ENCODE data around the gene ERICH4.
A peak's percentile ranks its signal among the peaks of the same experiment; 100 is the strongest.
"Not testable (repeated sequence)": the region's sequence is repeated elsewhere in the genome, so short reads cannot be mapped to it uniquely, and the experiment has no call there.

The ERICH4 gene

DNA sequence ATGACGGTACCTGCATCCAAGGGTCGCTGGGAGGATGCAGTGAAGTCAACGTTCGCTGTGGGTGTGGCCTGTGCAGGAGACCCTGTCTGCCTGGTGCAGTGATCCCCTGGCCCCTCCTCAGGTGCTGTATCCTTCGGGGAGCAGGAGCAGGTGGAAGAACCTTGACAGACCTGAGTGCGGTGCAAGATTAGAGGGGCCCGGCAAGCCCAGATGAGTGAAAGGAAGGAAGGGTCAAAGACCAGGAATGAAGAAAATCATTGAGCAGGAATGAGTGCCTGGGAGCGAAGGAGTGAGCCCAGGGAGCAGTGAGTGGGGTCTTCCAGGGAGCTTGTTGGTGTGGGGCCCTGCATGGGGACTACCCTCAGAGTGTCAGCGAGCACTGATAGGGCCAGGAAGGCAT, 28.5 kb upstream of the ERICH4 start:
- no peak for DNase-seq (ENCODE audit: low spot score)

DNA sequence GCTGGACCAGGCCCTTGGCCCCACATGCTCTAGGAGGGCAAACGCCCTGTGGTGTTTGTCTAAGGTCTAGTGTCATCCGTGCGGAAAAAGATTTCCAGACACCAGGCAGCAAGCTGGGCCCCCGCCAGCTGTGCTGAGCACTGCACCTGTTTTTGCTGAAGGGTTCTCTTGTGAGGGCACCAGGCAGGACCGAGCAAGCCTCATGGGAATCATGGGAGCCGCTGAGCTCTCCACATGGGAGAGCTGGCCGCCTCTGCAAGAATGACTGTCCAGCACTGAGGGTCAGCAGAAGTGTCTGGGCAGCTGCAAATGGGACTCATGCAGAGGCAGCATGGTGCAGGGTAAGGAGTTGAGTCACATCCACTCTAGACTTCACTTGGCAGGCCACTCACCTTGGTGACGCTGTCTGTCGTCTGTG, 27.8 kb upstream of the ERICH4 start:
- DNase-seq (ENCODE audit: low spot score): no peak

DNA sequence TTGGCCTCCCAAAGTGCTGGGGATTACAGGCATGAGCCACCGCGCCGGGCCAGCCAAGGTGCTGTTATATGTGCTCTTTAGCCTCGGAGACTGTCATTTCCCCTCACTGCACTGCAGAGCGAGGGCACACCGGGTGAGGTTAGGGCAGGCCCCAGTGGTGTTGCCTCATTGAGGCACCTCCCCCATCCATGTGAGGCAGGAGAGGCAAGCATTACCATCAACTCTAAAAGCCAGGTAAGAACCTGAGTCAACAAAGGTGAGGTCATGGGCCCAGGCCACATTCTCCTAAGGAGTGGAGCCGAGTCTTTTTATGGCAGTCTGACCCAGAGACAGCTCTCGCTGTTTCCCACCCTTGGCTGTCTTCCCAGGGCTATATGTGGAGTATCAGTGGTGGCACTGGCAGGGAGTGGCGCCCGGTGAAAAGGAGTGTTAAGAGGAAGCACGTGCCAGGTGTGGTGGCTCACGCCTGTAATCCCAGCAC, 26.7 kb upstream of the ERICH4 start:
- DNase-seq (ENCODE audit: low spot score): no peak

DNA sequence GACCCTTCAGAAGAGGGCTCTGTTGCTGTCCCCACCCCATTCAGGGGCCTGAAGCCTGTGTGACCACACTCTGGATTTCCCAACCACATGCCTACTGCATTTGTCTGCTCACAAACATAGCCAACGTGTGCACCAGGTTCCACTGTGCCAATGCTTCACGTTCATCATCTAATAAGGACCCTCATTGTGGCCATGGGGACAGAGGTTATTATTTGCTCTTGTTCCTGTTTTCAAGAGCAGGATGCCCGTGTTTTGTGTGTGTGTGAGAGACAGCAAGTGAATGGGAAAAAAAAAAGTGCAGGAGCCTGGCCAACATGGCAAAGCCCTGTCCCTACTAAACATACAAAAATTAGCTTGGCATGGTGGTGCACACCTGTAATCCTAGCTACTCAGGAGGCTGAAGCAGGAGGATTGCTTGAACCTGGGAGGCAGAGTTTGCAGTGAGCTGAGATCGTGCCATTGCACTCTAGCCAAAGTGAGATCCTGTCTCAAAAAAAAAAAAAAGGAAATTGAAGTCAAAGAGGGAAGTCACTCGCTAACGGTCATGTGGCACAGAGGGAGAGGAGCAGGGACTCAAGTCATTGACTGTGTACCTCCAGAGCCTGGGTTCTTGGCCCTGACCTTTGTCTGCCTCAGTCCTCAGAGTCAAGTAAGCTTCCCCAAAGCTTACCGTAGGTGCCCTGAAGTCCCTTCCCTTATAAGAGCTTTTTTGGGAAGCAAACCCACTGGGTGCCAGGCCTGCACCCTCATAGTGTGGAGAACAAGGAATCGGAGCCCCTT, 22.7 kb upstream of the ERICH4 start:
- no peak for DNase-seq (ENCODE audit: low spot score)

DNA sequence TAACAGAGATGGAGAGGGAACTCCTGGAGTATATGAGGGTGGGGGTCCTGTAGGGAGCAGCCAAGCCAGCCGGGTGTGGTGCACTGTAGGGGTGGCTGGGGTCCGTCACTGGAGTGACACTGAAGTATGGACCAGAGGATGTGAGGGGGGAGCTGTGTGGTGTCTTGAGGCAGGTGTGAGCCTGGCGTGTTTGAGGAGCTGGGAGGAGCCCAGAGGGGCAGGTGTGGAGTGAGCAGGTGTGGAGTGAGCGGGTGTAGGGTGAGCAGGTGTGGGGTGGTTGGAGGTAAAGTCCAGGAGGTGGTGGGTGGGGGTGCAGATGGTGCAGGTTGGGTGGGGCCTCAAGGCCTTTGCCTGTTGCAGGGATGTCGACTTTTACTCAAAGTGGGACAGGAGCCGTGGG, 21.6 kb upstream of the ERICH4 start:
- DNase-seq (ENCODE audit: low spot score): no peak

DNA sequence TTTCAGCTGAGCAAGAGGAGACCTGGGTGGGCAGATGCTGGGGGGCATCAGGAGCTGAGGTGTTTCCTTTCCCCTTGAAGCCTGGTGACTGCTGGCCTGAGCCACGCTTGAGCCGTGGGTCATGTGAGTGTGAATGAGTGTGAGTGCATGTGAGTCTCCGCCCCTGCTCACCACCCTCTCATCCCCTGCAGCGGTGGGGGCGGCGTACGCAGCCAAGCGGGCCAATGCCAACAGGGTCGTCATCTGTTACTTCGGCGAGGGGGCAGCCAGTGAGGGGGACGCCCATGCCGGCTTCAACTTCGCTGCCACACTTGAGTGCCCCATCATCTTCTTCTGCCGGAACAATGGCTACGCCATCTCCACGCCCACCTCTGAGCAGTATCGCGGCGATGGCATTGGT, 21.0 kb upstream of the ERICH4 start:
- DNase-seq (ENCODE audit: low spot score): no peak

DNA sequence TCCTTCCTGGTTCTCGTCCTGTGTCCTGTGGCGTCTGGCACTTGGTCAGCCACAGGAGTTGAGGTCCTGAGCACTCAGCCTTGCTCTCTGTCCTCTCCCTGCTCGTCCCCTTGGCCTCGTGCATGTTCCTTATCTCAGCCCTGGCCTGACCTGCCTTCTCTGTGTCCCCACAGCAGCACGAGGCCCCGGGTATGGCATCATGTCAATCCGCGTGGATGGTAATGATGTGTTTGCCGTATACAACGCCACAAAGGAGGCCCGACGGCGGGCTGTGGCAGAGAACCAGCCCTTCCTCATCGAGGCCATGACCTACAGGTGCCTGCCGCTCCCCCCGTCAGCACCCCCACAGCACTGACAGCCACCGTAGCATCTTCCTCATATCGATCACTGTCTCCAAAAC, 20.5 kb upstream of the ERICH4 start:
- no peak for DNase-seq (ENCODE audit: low spot score)

DNA sequence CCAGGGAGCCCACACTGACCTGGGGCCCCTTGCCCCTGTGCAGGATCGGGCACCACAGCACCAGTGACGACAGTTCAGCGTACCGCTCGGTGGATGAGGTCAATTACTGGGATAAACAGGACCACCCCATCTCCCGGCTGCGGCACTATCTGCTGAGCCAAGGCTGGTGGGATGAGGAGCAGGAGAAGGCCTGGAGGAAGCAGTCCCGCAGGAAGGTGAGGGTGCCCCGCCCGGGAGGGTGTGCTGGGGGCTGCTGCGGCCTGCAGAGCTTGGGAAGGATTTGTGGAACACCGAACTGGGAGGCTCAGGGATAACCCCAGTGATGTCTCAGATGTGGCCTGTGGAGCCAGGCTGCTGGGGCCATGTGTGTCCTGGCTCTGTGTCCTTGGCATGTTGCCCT, 20.0 kb upstream of the ERICH4 start:
- DNase-seq (ENCODE audit: low spot score): no peak

DNA sequence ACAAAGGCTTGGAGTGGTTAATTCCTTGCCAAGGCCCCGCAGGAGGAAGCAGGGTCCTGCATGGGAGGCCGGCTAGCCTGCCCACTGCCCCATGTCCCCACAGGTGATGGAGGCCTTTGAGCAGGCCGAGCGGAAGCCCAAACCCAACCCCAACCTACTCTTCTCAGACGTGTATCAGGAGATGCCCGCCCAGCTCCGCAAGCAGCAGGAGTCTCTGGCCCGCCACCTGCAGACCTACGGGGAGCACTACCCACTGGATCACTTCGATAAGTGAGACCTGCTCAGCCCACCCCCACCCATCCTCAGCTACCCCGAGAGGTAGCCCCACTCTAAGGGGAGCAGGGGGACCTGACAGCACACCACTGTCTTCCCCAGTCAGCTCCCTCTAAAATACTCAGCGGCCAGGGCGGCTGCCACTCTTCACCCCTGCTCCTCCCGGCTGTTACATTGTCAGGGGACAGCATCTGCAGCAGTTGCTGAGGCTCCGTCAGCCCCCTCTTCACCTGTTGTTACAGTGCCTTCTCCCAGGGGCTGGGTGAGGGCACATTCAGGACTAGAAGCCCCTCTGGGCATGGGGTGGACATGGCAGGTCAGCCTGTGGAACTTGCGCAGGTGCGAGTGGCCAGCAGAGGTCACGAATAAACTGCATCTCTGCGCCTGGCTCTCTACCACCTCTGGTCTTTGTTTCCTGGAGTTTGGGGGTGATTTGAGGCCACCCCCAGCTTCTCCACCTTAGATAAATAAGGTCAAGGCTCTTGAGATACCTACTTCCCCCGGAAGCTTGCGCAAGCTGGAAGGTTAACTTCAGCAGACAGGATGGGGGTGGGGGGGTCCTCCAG, 18.4 kb upstream of the ERICH4 start:
- no peak for DNase-seq (ENCODE audit: low spot score)

DNA sequence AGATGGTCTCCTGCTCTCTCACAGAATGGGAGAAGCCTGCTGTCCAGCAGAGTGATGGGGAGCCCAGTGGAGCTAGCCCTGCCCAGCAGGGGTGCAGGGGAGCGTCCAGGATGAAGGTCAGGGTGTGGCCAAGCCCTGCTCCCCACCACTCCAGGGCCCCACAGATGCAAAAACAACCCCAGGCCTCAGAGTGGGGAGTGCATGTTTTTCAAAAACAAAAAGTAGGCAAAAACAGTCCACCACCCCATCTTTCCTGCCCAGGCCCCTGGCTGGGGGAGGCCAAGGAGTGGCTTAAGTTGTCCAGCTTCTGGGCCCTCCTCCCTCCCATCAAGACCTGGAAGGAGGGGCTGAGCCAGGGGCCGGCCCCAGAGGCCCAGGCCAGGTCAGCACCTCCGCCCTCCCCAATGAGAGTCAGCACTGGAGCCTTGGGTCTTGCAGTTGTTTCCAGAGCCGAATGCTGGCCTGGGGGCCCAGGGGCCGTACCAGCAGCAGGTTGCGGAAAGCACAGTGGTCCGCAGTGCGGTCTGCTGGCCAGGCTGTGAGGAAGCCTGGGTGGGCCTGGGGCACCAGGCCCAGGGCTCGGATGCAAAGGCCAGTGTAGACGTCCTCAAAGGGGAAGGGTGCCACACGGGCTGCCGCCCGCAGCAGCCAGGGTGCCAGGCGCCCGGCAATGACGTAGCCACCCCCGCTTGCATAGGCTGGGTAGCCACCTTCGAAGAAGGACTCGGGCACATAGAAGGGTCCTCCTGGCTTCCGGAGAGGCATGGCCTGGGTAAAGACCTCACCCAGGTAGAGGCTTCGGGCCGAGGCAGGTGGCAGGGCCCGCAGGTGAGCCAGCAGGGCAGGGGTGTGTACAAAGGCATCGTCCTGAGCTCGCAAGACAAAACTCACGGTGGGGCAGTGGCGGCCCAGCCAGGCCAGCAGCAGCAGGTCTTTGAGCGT, 17.5 kb upstream of the ERICH4 start:
- no peak for DNase-seq (ENCODE audit: low spot score)

DNA sequence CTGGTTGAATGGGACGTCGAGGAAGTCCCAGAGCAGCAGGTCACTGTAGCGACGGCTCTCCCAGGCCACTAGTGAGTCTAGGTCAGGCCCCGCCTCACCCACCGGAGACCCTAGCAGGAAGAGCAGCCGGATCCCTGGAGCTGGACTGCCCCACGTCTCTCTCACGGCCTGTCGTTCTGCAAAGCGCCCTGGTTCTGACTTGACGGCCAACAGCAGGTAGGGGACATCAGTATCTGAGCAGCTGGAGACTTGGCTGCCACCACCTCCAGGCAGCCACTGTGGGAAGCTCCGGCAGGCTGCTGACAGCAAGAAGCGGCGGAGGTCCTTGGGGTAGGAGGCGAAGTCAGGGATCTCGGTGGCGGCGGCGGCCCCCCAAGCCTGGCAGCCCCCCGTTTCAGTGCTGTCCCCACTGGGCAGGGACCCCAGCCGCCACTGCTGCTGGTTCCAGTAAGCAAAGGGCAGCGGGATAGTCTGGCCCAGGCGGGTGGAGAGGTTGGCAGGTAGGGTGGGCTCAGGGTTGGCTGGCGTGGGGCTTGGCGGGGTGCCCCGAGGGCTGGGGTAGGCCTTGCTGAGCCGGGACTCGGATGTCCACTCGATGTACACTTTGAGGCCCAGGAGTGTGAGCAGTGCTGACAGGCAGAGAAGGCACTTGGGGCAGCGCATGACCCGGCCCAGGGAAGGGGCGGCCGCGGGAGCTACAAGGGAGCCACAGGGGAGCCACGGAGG, 16.7 kb upstream of the ERICH4 start:
- no peak for DNase-seq (ENCODE audit: low spot score)

DNA sequence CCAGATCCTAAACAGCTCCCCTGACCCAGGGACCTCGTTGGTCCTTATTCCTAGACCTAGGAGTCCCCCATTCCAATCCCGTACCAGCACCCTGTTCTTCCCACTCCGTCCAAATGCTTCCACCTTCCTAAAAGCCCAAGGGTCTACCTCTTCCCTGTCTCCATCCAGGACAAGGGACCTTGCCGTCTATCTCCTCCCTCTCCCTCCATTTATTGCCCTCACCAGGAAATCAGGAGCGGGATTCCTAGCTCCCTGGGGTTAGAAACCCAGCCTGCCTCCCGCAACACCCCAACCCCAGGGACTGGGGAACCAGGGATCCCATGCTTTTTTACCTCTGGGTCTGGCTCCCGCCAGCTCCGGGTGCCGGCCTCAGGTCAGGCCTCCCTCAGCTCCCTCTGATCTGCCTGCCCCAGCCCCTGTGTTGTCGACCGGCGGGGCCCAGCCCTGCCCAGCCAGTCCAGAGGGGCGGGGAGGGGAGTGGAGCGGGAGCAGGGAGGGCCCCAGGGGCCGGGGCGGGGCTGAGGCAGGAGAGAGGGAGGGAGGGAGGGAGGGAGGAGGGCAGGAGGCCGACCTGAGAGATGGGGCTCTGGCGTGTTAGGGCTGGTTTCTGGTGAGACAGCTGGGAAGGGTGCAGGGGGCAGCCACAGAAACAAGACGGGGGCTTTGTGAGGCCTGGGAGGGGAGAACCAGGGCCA, 15.9 kb upstream of the ERICH4 start, which contains the start of gene B3GNT8:
B3GNT8 (minus strand) TSS at position 423 of the 695 bp plus-strand sequence. CDS start 596 bp downstream, outside the sequence.
- DNase-seq (ENCODE audit: low spot score): peak; percentile 96

DNA sequence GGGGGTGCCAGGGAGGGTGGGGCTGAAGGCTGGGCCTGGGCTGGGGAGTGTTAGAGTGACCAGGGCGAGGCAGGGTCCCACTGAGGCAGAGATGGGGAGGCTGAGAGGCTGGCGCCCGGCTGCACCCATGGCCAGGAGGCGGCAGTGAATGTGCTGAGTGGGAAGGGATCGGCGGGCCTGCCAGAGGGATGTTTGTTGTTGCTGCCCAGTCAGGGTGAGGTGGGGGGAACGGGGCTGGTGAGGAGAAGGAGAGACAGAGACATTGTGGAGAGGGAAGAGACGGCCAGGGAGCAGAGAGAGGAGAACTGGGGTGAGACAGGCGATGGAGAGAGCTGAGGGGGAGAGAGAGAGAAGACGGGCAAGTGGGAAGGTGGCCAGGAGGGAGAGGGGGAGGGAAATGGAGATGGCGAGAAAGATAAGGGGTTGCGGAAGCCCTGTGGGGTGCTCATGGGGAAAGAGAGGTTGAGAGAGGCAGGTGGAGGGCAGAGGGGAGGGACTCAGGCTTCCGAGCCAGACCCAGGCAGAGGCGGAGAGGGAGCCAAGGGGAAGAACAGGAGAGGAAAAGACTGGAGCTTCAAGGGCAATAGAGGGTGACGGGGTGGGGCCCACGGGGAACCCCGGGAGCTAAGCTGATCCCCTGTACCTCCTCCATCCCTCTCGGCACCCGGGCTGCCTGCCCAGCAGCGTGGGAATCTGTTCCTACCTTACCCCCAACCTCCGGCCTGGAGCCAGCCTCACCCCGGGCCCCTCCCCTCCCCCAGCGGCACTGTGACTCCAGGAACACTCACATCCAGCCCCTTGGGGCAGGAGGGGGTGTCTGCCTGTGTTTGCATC, 15.1 kb upstream of the ERICH4 start:
- DNase-seq (ENCODE audit: low spot score): peak; percentile 52

DNA sequence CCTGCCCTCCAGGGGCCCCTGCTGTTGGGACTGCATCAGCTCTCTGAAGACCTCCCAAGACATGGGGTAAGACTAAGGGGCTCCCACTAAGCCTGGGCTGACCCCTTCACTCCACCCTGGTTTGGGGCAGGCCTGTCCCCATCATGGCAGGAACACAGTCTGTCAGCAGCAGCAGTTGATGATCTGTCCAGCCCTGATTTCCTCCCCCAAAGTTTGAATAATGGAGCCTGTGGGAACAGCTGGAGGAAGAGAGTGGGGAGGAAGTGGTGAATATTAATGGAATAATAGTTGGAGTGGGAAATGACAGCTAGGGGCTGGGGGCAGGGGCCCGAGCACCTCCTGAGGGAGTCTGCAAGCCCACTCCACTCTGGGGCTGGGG, 14.5 kb upstream of the ERICH4 start:
- no peak for DNase-seq (ENCODE audit: low spot score)

DNA sequence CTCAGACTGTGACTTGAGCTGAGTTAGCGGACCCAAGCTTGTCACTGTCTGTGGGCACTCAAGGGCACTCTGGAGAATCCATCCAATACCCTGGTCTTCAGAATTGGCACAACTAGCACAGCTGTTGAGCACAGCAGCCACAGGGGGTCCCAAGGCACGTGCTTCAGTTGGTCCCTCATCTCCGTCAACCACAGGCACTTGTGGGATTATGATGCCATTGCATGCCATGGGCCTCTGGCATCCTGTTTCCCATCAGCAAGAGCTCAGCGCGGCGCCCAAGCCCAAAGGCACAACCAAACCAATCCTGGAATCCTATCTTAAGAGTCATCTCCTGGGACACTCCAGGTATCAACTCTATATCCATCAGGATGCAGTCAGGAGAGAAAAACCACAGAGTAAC, 12.0 kb upstream of the ERICH4 start:
- no peak for DNase-seq (ENCODE audit: low spot score)

DNA sequence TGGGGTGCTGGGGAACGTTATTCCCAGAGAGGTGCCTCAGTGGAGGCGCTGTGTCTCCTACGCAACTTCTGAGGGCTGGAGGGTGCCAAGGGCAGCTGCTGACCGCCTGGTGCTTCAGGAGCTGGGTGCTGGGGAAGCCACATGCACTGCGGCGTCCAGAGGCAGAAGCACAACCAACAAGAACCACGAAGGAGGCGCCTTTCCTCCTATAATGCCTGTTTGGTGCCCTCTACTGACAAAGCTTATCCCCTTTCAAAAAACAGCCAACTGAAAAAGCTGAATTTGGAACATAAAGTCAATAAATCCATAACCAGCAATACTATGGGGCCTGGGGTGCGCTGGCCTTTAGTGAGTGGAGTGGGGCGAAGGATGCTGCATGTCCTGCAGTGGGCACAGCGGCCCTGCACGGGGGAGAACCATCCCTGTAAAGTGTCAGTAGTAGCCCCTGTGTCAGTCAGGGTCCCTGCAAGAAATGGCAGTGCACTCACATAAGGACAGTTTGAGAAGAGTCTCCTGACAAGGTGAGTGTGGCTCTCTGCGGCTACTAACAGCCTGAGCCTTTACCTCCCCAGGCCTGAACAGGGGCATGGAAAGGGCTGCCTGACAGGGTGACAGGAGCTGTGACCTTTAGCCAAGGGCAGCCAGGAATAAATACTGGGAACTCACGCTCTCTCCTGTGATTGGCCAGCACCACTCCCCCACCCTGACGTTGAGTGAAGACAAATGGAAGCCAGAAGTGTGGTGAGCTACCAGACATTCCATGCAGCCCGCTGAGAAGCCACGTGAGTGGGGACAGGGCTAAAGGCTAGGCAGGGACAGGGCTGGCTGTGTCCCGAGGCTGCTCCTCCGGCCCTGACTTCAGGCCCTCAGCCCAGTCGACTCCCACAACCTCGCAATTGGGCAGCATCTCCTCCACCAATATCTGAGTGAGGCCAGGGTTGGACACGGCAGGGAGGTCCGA, 11.2 kb upstream of the ERICH4 start:
- DNase-seq (ENCODE audit: low spot score): no peak

DNA sequence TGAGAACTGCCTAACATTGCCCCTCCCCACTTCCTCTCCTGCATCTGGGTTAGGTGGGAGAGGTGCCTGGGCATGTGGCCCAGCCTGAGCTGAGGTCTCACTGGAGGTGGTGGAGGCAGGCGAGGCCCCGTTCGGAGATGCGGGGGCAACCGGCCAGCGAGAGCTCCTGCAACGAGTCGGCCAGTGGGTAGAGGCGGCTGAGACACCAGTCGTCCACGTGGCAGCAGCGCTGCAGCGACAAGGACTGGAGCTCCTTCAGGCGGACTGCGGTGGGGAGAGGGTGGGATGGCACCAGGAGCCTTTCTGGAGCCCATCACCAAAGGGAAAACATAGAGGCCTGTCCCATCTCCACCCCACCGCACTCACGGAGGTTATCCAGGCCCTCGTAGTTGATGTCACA, 9.8 kb upstream of the ERICH4 start:
- no peak for DNase-seq (ENCODE audit: low spot score)

DNA sequence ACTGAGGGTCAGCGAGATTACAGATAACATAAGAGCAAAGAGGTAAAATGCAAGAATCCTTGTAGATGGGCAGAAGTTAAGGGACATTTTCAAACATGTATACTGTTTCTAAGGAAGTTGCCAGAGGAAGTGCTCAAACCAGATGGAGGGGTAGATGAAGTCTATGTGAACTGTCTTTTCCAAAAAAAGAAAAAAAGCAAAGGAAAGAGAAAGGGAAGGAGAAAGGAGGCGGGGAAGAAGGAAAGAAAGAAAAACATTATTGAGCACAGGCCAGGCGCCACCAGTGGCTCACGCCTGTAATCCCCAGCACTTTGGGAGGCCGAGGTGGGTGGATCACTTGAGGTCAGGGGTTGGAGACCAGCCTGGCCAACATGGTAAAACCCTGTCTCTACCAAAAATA, 8.5 kb upstream of the ERICH4 start:
- DNase-seq (ENCODE audit: low spot score): no peak

DNA sequence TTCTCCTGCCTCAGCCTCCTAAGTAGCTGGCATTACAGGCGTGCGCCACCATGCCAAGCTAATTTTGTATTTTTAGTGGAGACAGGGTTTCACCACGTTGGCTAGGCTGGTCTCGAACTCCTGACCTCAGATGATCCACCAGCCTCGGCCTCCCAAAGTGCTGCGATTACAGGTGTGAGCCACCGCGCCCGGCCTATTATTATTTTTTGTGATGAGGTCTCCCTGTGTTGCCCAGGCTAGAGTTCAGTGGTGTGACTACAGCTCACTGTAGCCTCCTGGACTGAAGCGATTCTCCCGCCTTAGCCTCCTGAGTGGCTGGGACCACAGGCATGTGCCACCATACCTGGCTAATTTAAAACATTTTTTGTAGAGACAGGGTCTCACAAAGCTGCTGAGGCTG, 7.6 kb upstream of the ERICH4 start:
- DNase-seq (ENCODE audit: low spot score): not testable (repeated sequence)
